HG03342 (cell line): ENCODE results near the gene TXNRD1.
"Not testable (repeated sequence)": the region's sequence is repeated elsewhere in the genome, so short reads cannot be mapped to it uniquely, and the experiment has no call there.

Experiments
- ATAC-seq: cut with Tn5 transposase; IDR thresholded peaks from one replicate; pipeline ENCODE4 v1.9.1; 2021; ENCODE audit warnings: mild to moderate bottlenecking, moderate library complexity; ENCODE audit not compliant: unreplicated experiment

TXNRD1 gene

GRCh38 chr12:104215638-104216297 is at the start of gene TXNRD1:
Gene TXNRD1 (plus strand): TSS chr12:104215779. CDS start chr12:104215803, 24 bp downstream.
- ATAC-seq: peak; percentile 93

GRCh38 chr12:104165801-104166200 is 49.8 kb upstream of the TXNRD1 start:
- no peak for ATAC-seq

DNA sequence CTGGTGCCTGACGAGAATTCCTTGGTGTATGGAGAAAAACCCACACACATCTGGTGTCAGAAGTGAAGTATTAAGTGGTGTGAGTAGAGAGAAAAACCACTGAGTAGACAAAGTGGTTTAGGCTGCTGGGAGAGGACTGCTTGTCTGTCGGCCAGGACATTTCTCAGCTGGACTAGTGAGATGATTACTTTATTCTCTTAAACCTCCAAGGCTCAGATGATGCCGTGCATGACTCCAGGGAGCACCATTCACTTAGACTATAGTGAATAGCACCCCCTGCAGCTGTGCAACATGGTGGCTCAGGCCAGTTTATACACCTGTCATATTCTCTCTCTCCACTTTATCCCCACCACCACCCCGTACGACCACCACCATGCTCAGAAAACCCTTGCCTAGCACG is 49.1 kb upstream of the TXNRD1 start:
- ATAC-seq: no peak

DNA sequence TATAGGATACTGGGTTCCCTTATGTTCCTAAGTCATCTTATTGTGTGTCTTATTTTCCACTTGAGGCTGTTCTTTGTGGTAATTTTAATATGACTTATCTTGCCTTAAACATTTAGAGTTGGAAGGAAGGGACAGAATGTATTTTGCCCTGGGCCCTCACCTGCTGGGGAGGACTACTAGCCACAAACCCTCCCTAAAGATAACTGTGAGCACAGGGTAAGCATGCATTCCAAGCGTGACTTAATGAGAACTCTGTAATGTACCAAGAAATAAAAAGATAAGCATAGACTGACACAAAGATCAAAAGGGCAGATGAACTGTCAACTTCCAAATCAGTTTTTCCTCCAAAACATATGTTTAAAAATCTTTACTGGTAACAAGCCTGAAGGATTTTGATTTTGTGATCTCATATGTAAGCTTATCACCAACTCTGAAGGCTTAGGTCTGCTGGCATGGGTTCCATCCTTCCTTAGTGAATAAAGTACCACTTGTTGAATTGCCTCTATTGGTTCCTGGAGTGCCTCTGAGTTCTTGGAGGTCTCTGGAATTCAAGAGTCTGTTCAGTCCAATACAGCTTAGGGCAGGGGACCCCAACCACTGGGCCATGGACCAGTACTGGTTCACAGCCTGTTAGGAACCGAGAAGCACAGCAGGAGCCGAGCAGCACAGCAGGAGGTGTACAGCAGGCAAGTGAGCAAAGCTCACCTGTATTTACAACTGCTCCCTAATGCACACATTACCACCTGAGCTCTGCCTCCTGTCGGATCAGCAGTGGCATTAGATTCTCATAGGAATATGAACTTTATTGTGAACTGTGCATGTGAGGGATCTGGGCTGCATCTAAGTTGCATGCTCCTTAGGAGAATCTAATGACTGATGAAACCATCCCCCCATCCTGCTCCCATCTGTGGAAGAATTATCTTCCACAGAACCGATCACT is 47.8 kb upstream of the TXNRD1 start:
- ATAC-seq: no peak

GRCh38 chr12:104168596-104168995 is 47.0 kb upstream of the TXNRD1 start:
- no peak for ATAC-seq

DNA sequence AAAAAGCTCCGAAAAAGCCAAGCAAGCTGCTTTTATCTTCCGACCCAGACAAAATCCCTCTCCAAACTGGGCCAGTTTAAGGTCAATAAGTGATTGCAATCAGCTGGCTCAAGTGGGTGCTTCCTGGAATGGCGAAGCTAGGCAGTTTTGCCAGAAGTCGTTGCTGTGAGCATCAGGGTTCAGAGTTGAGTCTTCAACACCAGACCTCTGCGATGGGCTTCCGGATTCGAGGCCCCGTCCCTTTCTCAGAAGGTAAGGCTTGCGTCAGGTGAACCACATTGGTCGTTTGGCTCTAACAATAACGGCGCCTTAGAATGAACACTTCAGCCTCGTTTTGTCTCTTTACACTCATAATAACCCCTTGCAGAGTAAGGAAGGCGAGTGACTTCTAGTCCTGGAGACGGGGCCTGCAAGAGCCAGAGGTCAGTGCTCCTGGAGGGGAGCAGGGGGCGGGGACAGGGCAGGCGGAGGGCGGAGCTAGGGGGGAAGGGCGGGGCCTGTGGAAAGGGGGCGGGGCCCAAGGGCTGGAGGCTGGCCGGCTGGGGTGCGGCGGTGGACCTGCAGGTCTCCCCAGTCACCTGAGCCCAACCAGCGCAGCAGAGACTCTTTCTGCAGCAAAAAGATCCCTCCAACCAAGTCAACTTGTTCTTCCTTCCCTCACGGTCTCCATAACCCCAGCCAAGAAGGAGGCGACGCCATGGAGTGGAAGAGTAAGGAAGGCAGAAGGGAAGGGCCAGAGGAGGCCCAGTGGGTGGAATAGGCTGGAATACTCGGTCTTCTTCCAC is 43.6 kb upstream of the TXNRD1 start:
- ATAC-seq: no peak

DNA sequence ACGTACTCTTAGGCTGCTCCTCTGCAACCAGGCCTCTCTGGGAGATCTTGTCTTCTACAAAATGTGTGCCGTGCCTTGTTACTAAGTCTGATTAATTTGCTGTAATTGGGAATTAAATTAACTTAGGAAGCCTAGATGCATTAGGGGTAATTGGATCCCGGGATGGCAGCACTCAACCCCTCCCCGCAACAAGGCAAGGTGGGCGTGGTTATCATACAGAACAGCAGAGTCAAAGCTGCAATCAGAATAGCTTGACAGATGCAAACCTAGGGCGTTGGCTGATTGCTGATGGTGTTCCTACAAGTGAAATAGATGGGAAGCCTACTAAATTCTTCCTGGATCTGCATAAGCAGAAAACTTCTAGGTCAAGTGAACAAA is 43.0 kb upstream of the TXNRD1 start:
- ATAC-seq: no peak

GRCh38 chr12:104173804-104174203 is 41.8 kb upstream of the TXNRD1 start:
- not testable (repeated sequence) for ATAC-seq

DNA sequence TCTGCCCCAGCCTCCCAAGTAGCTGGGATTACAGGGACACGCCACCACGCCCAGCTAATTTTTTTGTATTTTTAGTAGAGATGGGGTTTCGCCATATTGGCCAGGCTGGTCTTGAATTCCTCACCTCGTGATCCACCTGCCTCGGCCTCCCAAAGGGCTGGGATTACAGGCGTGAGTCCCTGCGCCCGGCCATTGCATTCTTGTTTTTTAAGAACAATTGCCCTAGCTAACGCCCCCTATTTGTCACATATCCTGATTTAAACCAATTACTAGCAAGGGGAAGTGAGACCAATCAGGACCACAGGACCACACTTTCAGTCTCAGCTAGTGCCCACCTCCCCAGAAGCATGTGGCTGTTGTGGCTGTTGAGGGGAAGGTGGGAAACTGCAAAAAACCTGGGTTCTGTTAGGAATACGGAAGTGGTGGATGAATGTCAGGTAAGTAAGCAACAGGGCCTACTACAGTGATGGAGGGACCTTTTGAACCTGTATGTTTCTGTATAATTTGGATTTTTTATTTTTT is 39.8 kb upstream of the TXNRD1 start:
- ATAC-seq: no peak

DNA sequence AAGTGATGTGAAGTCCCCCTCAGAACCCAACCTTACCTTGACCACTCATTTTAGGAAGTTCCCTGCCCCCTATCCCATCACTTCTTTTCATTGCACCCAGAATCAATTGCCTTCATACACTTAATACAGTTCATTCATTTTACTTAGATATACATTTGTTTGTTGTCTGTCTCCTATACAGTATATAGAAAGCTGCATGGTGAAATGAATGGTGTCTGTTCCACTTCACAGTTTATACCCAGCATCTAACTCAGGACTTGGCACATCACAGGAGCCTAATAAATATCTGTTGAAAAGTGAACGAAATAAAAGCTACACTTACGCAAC is 38.3 kb upstream of the TXNRD1 start:
- ATAC-seq: no peak

DNA sequence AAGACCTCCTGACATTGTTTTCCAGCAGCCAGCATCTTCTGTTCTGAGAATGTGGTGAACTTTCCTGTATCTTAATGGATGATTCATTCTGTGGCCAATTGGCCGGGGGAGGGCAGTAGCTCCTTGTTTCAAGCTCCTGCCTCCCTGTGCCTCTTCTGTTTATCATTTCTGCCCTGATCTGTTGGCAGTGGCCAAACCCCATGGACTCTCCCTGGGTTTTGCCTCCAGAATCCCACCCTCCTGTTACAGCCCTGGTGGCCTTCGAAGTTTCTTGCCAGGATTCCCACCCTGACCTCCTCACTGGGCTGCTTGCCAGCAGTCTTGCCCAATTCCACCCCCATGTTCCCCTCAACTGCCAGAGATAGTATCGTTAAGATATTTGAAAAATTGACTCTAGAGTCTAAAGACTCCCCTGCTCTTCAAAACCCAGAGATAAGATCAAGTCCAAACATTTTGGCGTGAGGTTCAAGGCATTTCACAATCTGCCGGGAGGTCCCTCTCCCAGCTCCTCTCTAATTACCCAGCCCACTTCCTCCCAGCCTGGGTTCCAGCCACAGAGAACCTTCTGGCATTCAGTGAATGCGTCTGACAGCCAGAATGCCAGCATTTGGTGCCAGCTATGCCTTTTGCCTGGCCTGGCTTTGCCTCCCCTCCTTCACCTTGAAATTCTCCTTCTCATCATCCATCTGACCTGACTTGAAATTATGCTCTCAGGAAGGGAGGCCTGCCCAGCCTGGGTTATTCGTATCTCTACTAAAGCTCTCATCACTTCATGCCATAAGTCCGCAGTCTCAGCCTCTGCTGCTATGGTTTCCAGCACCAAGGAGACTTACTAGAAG is 37.7 kb upstream of the TXNRD1 start:
- ATAC-seq: no peak

GRCh38 chr12:104180374-104180773 is 35.2 kb upstream of the TXNRD1 start:
- ATAC-seq: no peak

- no peak for ATAC-seq
Observed at GRCh38 chr12:104181313-104181712, 34.3 kb upstream of the TXNRD1 start.

DNA sequence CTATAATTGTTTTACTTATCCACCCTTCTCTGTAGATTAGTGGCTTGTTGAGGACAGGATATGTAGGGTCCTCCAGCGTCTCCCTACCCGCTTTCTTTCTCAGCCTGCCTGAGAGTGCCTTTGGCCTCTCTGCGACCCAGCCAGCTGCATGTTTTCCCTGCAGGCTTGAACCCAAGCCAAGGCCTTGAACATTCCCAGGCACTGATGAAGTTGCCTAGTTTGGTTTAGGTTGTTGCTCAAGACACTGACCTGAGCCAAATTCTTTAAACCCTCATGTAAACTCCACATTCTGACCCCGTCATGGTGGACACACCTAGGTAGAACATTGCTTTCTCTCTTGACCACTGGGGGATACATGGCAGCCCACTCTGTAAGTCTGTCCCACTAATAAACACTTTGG is 33.4 kb upstream of the TXNRD1 start:
- ATAC-seq: no peak

DNA sequence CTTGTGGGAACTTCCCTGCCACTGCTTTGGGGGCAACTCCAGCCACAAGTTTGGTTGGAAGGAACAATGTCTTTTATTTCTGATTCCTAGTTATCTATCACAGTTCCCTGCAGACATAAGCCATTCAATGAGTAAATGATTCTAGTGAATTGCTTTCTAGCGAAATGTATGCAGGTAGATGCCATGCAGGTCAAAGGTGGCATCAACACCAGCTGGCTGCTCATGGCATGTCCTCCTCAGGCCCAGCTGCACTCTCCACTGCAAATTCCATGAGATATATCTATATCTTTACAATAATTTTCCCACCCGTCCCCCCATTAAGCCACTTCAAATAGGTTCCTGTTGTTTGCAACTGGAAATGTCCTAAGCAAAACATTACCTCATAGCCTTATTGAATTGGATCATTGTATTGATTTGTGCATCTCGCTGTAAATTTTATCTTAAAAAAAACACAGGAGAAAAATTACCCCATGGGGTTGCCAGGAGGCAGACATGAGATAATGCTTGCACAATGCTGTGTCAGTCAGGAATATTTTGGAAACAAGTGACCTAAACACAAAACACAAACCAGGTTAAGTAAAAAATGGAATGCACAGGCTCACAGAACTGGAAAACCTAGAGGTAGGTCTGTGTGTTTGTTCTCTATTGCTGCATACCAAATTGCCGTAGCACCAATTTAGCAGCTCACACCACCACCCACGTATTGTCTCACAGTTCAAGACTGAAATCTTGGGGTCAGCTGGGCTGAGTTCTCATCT is 32.8 kb upstream of the TXNRD1 start:
- ATAC-seq: no peak

DNA sequence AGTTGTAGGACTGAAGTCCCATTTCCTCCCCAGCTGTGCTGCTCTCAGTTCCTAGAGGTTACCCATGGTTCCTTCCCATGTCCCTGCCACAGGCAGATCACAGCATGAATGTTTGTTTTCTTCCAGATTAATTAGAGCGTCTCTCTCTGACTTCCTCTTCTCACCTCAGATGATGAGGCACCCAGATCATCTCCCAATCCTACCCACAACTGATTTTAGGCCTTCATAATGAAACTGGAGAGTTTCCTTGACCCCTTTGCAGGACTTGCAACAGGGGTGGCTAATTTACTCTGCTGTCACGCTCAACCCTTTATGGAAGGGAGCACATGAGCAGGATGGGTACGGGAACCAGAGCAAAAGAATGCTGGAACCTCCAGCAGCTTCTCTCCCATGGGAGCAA is 32.1 kb upstream of the TXNRD1 start:
- ATAC-seq: no peak

DNA sequence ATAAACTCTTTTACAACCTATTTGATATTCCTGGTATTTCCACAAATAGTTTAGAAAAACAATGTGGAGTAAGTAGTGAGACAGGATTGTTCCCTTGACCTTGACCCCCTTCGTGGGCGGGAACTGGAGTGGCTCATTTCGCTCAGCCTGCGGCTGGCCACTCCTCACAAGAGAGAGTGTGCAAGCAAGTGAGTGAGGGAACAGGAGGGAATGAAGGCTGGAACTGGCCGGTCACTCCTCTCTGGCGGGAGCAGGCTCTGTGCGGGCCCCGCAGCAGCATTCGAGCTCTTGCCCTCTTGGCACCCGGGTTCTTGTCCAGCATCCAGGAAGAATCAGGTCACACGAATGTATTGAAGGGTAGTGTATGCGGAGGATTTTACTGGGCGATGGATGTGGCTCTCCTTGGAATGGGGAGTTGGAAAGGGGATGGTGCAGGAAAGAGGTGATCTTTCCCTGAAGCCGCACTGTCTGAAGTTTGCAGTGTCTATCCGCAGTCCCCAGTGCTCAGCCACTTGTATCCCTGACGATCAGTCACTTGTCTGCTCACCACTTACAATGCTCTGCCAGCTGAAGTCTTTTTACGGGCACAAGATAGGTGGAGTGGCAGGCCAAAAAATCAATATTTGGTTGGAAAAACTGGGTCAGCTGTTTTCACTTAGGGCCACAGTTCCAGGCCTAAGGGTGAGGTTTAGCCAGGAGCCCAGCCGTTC is 28.0 kb upstream of the TXNRD1 start:
- no peak for ATAC-seq

GRCh38 chr12:104188534-104188933 is 27.0 kb upstream of the TXNRD1 start:
- ATAC-seq: no peak

GRCh38 chr12:104189915-104190555 is 25.5 kb upstream of the TXNRD1 start:
- ATAC-seq: no peak
